Left renal cortex interstitium (tissue), 4 donors: ENCODE data around the gene NELL2. TPM values are rescaled to one million over a fixed set of nuclear protein-coding genes. Genes with fewer than 3 reads are reported as not detected.
"Not testable (repeated sequence)": the region's sequence is repeated elsewhere in the genome, so short reads cannot be mapped to it uniquely, and the experiment has no call there.

Experiments
- DNase-seq, 4 donors: peaks; one replicate each; pipeline ENCODE4 v3.0.0-alpha.2; 2013; ENCODE audit warnings: low read depth in 4 of 4, low spot score in 2 of 4, missing footprints in 1 of 4
- polyA plus RNA-seq, 4 donors: library from polyadenylated mRNA; unstranded; fragments of 120-200 nt; gene quantifications; one replicate each; pipeline ENCODE4 v1.2.1, GENCODE V29; 2013; ENCODE audit not compliant: insufficient read length in 4 of 4

The NELL2 gene
- polyA plus RNA-seq, 4 donors: 12.4 to 22.8 (median 19.0) TPM

- no peak for DNase-seq
Observed at GRCh38 chr12:44780221-44780790, 95.8 kb downstream of the NELL2 start.

GRCh38 chr12:44779766-44780165 lies 96.3 kb downstream of the NELL2 start:
- no peak for DNase-seq

- no peak for DNase-seq
Observed at GRCh38 chr12:44778863-44779262, 97.3 kb downstream of the NELL2 start.

GRCh38 chr12:44777044-44777443 lies 99.1 kb downstream of the NELL2 start:
- no peak for DNase-seq

GRCh38 chr12:44775901-44776300 lies 100.2 kb downstream of the NELL2 start:
- no peak for DNase-seq

- no peak for DNase-seq
Observed at GRCh38 chr12:44774815-44775411, 101.2 kb downstream of the NELL2 start.

- DNase-seq: no peak
Observed at GRCh38 chr12:44771485-44772021, 104.6 kb downstream of the NELL2 start.

- DNase-seq: no peak
Observed at GRCh38 chr12:44765796-44766195, 110.3 kb downstream of the NELL2 start.

GRCh38 chr12:44763021-44763420 lies 113.1 kb downstream of the NELL2 start:
- no peak for DNase-seq

GRCh38 chr12:44759289-44759688 lies 116.8 kb downstream of the NELL2 start:
- no peak for DNase-seq

- no peak for DNase-seq
Observed at GRCh38 chr12:44750468-44750867, 125.6 kb downstream of the NELL2 start.

- DNase-seq: no peak
Observed at GRCh38 chr12:44749566-44749965, 126.5 kb downstream of the NELL2 start.

- no peak for DNase-seq
Observed at GRCh38 chr12:44748950-44749468, 127.1 kb downstream of the NELL2 start.

- not testable (repeated sequence) for DNase-seq
Observed at GRCh38 chr12:44741292-44741980, 134.7 kb downstream of the NELL2 start.

GRCh38 chr12:44738051-44738450 lies 138.1 kb downstream of the NELL2 start:
- DNase-seq: no peak

GRCh38 chr12:44728566-44728965 lies 147.5 kb downstream of the NELL2 start:
- DNase-seq: no peak

- DNase-seq: no peak
Observed at GRCh38 chr12:44720265-44720664, 155.8 kb downstream of the NELL2 start.

- no peak for DNase-seq
Observed at GRCh38 chr12:44717612-44718011, 158.5 kb downstream of the NELL2 start.

- no peak for DNase-seq
Observed at GRCh38 chr12:44716711-44717110, 159.4 kb downstream of the NELL2 start.

- no peak for DNase-seq
Observed at GRCh38 chr12:44711736-44712135, 164.4 kb downstream of the NELL2 start.

- DNase-seq: no peak
Observed at GRCh38 chr12:44709166-44709565, 166.9 kb downstream of the NELL2 start.

- no peak for DNase-seq
Observed at GRCh38 chr12:44708218-44708617, 167.9 kb downstream of the NELL2 start.
